ENCODE results near the gene SPINT4.
A peak's percentile ranks its signal among the peaks of the same experiment; 100 is the strongest.

Gene SPINT4

DNA sequence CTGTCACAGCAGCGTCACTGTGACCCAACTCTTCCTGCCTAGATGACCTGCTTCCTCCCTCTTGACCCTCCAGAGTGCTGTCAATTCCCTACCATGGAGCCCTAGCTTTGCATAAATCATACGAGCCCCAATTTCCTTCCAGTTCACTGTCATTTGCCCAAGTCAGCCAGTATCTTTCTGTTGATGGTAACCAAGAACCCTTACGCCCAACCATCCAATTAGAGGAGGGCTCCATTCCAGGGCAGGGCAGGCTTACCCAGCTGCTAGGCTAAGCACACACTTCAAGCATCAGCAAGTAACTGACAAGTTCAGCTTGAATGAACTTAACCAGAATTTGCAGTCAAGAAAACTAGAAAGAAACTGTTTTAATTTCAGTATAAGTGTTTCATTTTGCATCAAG lies 43.8 kb downstream of the SPINT4 start:
- no peak for DNase-seq

DNA sequence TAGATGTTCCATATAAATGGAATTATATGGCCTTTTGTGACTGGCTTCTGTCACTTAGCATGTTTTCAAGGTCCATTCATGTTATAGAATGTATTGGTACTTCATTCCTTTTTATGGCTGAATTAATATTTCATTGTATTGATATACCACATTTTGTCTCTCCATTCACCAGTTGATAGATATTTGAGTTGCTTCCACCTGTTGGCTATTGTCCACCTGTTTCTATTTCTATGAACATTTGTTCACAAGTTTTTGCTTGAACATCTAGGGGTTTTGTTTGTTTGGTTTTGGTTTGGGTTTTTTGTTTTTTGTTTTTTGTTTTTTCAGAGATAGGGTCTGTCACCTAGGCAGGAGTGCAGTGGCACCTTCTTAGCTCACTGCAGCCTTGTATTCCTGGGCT lies 46.3 kb downstream of the SPINT4 start:
- DNase-seq = no peak

DNA sequence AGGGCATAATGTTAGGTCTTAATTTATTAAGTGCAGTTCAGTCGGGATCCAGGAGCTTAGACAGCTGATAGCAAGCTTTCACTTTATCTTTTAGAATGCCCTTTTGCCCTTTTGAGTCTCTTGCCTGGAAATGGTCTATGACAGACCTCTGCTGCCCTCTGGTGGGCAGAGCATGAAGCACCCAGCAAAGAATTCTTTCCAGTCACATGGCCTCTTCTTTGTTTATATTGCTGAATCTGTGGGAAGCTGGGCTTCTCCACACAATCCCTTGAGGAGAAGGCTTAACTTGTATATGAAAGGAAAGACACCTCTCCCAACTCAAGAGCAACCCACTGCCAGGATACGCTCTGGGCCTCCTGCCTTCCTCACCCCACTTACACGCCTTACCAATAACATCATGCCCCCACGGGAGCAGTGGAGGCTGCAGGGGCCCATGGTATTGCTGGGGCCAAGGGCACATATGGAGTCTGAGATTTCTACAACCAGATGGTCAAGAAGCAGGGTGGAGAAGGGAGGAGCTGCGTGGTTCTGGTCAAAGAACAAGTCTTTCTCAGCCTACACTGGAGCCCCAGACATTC lies 49.1 kb downstream of the SPINT4 start:
- DNase-seq = peak; percentile 93

DNA sequence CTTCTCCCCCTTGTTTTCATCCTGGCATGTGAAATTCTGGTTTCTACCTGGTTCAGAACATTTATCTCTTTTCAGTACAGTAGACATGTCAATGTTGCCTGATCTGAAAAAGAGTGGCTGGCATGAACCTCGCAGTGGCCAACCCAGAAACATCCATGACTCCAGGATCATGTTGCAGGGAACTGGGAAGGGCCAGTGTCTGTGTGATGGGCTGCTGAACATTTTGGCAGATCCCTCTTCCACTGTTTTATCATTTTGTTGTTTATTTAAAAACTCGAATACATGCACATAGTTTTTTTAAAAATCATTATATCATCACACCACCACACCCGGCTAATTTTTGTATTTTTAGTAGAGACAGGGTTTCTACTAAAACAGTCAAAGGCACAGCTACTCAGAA lies 50.5 kb downstream of the SPINT4 start:
- DNase-seq = no peak

DNA sequence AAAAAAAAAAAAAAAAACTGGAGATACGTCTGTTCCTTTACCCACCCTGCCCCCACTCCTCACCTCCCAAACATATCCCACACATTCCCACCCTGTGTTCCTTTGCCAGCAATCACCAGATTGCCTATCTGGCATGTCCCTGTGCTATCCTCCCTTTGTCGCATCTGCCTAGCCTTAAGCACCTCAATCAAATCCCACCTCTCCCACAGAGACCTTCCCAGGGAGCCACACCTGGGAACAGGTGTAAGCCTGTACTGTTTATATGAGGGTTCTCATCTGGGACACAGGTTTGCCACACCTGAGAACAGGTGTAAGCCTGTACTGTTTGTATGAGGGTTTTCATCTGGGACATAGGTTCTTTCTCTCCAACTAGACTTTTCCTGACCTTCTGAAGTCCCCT lies 52.8 kb downstream of the SPINT4 start:
- DNase-seq = no peak

DNA sequence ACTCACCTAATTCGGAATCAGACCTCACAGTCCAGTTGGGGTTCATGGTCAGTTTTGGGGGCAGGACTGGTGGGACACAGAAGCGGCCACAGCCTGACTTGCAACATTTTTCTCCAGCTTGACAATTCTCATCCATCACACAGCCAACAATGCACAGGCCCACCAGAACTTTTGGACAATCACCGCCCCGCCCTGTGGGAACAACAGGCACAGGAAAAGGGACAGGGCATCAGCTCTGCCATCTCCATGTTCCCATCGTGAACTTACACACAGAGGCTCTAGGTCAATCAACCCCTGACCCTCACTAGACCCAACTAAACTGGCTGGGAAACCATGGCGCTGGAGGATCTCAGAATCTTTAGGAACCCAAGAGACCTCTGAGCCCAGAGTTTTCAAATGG lies 53.3 kb downstream of the SPINT4 start:
- no peak for DNase-seq

All from NCI-H82 (cell line).